GM23338 (cell line): ENCODE data around the gene TENT5C. TPM values are rescaled to one million over a fixed set of nuclear protein-coding genes. Genes with fewer than 3 reads are reported as not detected.

Experiments used
- ATAC-seq: fragments of 200-7000 bp; cut with Tn5 transposase; 3 replicates; pipeline ENCODE4 v1.9.1; 2020
- DNase-seq: peaks from one replicate; pipeline ENCODE4 v3.0.0-alpha.2; 2015; ENCODE audit warnings: low spot score
- H2AFZ ChIP-seq: fragments of 200-600 bp; sonication (generic); 2 replicates; pipeline ENCODE4 v1.8.0; 2016; ENCODE audit warnings: antibody characterized with exemption, mild to moderate bottlenecking, moderate library complexity
- H3F3A ChIP-seq: fragments of 200-600 bp; sonication (generic); replicated peaks from 2 replicates; pipeline ENCODE4 v1.8.0; 2017; ENCODE audit warnings: antibody characterized with exemption, mixed run types, low read depth
- H3K27ac ChIP-seq: fragments of 200-600 bp; sonication (generic); 2 replicates; pipeline ENCODE4 v1.6.1; 2016; ENCODE audit warnings: low read depth
- H3K27me3 ChIP-seq: fragments of 200-600 bp; sonication (generic); 2 replicates; pipeline ENCODE4 v1.8.0; 2016; ENCODE audit warnings: mild to moderate bottlenecking, mixed run types, moderate library complexity; ENCODE audit not compliant: insufficient read depth
- H3K36me3 ChIP-seq: fragments of 200-600 bp; sonication (generic); 2 replicates; pipeline ENCODE4 v1.8.0; 2016; ENCODE audit warnings: mild to moderate bottlenecking; ENCODE audit not compliant: insufficient read depth
- H3K4me1 ChIP-seq: fragments of 200-600 bp; sonication (generic); 2 replicates; pipeline ENCODE4 v1.8.0; 2016; ENCODE audit warnings: mild to moderate bottlenecking, moderate library complexity; ENCODE audit not compliant: insufficient read depth
- H3K4me2 ChIP-seq: fragments of 200-600 bp; sonication (generic); 2 replicates; pipeline ENCODE4 v1.7.1; 2017; ENCODE audit warnings: mixed run types
- H3K4me3 ChIP-seq: fragments of 200-600 bp; sonication (generic); 2 replicates; pipeline ENCODE4 v1.6.1; 2016; ENCODE audit warnings: mixed run types
- H3K79me2 ChIP-seq: fragments of 200-600 bp; sonication (generic); replicated peaks from 2 replicates; pipeline ENCODE4 v1.8.0; 2017; ENCODE audit warnings: mild to moderate bottlenecking; ENCODE audit not compliant: insufficient read depth
- H3K9me2 ChIP-seq: fragments of 200-600 bp; sonication (generic); 2 replicates; pipeline ENCODE4 v1.8.0; 2017; ENCODE audit not compliant: insufficient read depth
- H4K20me1 ChIP-seq: fragments of 200-600 bp; sonication (generic); replicated peaks from 2 replicates; pipeline ENCODE4 v1.8.0; 2017; ENCODE audit warnings: mild to moderate bottlenecking; ENCODE audit not compliant: insufficient read depth
- H3K27ac Mint-ChIP-seq: 2 replicates; pipeline ENCODE4 v1.8.0; 2020; ENCODE audit warnings: inconsistent platforms, mild to moderate bottlenecking, moderate library complexity, mixed read lengths
- H3K27me3 Mint-ChIP-seq: 3 replicates; pipeline ENCODE4 v1.8.0; 2022; ENCODE audit warnings: low read depth, mild to moderate bottlenecking, moderate library complexity, mixed read lengths, inconsistent platforms; ENCODE audit not compliant: insufficient read depth, poor library complexity
- H3K36me3 Mint-ChIP-seq: 3 replicates; pipeline ENCODE4 v1.8.0; 2021; ENCODE audit warnings: low read depth, mild to moderate bottlenecking, inconsistent platforms, moderate library complexity, mixed read lengths
- H3K4me1 Mint-ChIP-seq: 3 replicates; pipeline ENCODE4 v1.8.0; 2020; ENCODE audit warnings: mild to moderate bottlenecking, inconsistent platforms, mixed read lengths
- H3K4me3 Mint-ChIP-seq: 3 replicates; pipeline ENCODE4 v1.8.0; 2021; ENCODE audit warnings: moderate library complexity, mild to moderate bottlenecking, inconsistent platforms, mixed read lengths
- H3K9me3 Mint-ChIP-seq: 3 replicates; pipeline ENCODE4 v1.8.0; 2020; ENCODE audit warnings: moderate library complexity, mild to moderate bottlenecking, inconsistent platforms, mixed read lengths
- CREB1 ChIP-seq: fragments of 250-450 bp; sonication (Bioruptor Pico); IDR thresholded peaks from 2 replicates; pipeline ENCODE4 v1.5.0; 2020; ENCODE audit warnings: low read depth, mild to moderate bottlenecking, moderate library complexity
- JUNB ChIP-seq: IDR thresholded peaks from one replicate; pipeline ENCODE4 v1.6.1; 2016; ENCODE audit warnings: antibody characterized with exemption; ENCODE audit not compliant: unreplicated experiment
- POLR2AphosphoS5 ChIP-seq: IDR thresholded peaks from 2 replicates; pipeline ENCODE4 v1.6.1; 2016; ENCODE audit warnings: antibody characterized with exemption, low read depth
- REST ChIP-seq: IDR thresholded peaks from one replicate; pipeline ENCODE4 v1.6.1; 2018; ENCODE audit warnings: antibody characterized with exemption; ENCODE audit not compliant: unreplicated experiment
- STAT1 ChIP-seq: IDR thresholded peaks from one replicate; pipeline ENCODE4 v1.6.1; 2016; ENCODE audit warnings: antibody characterized with exemption; ENCODE audit not compliant: unreplicated experiment
- ZNF114 ChIP-seq: fragments of 250-450 bp; sonication (Bioruptor Pico); IDR thresholded peaks from 2 replicates; pipeline ENCODE4 v1.5.0; 2020; ENCODE audit warnings: mild to moderate bottlenecking, moderate library complexity
- ZNF331 ChIP-seq: fragments of 250-450 bp; sonication (Bioruptor Pico); IDR thresholded peaks from 2 replicates; pipeline ENCODE4 v1.5.0; 2020; ENCODE audit warnings: low read depth, mild to moderate bottlenecking, moderate library complexity
- polyA plus RNA-seq: library from polyadenylated mRNA; unstranded; fragments of >200 nt; fragmentation: Nextera tagmentation; extraction: Ambion mirVana; gene quantifications from 2 replicates; pipeline ENCODE4 v1.2.1, GENCODE V29; 2016
- total RNA-seq: library from RNA; depleted of rRNA; stranded (reverse); fragments of >200 nt; shearing (Covaris generic); gene quantifications from 2 replicates; pipeline ENCODE4 v1.2.3, GENCODE V29; 2014
- TF ChIP-seq, protein P1 (sequence below): fragments of 250-450 bp; sonication (Bioruptor Pico); IDR thresholded peaks from 2 replicates; pipeline ENCODE4 v1.5.0; 2020; ENCODE audit warnings: mild to moderate bottlenecking, moderate library complexity

The TENT5C gene
- total and polyA plus RNA-seq, 2 experiments from 2014 or later, result 0.23 to 0.80 TPM

DNA sequence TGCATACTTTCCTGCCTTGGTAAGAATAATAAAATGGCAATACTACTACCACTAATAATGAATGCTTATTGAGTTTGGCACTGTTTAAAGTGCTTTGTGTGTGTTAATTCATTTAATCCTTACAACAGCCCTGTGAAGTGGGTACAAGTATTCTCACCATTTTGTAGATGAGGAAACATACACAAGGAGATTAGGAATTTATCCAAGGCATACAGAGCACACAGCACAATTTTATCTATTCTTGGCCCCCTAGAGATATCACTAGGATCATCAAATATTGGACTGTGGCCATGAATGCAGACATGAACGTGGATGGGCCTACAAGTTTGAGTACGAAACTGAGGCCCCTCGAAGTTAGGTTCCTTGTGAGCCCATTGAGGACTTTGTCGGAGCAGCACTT lies 39.5 kb downstream of the TENT5C start:
- TF ChIP-seq ZNF331 (CRISPR knock-in tag) (no peak), REST (no peak), CREB1 (CRISPR knock-in tag) (no peak), JUNB (no peak), ZNF114 (CRISPR knock-in tag) (no peak), POLR2AphosphoS5 (no peak), STAT1 (no peak)
- TF ChIP-seq, protein P1, sequence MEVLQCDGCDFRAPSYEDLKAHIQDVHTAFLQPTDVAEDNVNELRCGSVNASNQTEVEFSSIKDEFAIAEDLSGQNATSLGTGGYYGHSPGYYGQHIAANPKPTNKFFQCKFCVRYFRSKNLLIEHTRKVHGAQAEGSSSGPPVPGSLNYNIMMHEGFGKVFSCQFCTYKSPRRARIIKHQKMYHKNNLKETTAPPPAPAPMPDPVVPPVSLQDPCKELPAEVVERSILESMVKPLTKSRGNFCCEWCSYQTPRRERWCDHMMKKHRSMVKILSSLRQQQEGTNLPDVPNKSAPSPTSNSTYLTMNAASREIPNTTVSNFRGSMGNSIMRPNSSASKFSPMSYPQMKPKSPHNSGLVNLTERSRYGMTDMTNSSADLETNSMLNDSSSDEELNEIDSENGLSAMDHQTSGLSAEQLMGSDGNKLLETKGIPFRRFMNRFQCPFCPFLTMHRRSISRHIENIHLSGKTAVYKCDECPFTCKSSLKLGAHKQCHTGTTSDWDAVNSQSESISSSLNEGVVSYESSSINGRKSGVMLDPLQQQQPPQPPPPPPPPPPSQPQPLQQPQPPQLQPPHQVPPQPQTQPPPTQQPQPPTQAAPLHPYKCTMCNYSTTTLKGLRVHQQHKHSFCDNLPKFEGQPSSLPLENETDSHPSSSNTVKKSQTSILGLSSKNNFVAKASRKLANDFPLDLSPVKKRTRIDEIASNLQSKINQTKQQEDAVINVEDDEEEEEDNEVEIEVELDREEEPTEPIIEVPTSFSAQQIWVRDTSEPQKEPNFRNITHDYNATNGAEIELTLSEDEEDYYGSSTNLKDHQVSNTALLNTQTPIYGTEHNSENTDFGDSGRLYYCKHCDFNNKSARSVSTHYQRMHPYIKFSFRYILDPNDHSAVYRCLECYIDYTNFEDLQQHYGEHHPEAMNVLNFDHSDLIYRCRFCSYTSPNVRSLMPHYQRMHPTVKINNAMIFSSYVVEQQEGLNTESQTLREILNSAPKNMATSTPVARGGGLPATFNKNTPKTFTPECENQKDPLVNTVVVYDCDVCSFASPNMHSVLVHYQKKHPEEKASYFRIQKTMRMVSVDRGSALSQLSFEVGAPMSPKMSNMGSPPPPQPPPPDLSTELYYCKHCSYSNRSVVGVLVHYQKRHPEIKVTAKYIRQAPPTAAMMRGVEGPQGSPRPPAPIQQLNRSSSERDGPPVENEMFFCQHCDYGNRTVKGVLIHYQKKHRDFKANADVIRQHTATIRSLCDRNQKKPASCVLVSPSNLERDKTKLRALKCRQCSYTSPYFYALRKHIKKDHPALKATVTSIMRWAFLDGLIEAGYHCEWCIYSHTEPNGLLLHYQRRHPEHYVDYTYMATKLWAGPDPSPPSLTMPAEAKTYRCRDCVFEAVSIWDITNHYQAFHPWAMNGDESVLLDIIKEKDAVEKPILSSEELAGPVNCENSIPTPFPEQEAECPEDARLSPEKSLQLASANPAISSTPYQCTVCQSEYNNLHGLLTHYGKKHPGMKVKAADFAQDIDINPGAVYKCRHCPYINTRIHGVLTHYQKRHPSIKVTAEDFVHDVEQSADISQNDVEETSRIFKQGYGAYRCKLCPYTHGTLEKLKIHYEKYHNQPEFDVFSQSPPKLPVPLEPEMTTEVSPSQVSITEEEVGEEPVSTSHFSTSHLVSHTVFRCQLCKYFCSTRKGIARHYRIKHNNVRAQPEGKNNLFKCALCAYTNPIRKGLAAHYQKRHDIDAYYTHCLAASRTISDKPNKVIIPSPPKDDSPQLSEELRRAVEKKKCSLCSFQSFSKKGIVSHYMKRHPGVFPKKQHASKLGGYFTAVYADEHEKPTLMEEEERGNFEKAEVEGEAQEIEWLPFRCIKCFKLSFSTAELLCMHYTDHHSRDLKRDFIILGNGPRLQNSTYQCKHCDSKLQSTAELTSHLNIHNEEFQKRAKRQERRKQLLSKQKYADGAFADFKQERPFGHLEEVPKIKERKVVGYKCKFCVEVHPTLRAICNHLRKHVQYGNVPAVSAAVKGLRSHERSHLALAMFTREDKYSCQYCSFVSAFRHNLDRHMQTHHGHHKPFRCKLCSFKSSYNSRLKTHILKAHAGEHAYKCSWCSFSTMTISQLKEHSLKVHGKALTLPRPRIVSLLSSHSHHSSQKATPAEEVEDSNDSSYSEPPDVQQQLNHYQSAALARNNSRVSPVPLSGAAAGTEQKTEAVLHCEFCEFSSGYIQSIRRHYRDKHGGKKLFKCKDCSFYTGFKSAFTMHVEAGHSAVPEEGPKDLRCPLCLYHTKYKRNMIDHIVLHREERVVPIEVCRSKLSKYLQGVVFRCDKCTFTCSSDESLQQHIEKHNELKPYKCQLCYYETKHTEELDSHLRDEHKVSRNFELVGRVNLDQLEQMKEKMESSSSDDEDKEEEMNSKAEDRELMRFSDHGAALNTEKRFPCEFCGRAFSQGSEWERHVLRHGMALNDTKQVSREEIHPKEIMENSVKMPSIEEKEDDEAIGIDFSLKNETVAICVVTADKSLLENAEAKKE (CRISPR knock-in tag), result no peak
- Mint-ChIP-seq H3K9me3 (no peaks in the 10 kb centered on the region), H3K4me3 (no peak overlapping the region), H3K27me3 (no peaks in the 10 kb centered on the region), H3K27ac (no peak overlapping the region), H3K36me3 (no peaks in the 10 kb centered on the region), H3K4me1 (peaks cover 4% of the 10 kb centered on the region; the same call in 2 of the 3 replicates)
- no peak overlapping the region for H3K4me2 ChIP-seq
- H3K27ac ChIP-seq, result no peak overlapping the region
- H3K27me3 ChIP-seq, result no peaks in the 10 kb centered on the region
- no peak overlapping the region for H2AFZ ChIP-seq
- DNase-seq (no peak), ATAC-seq (no peak)
- no peaks in the 10 kb centered on the region for H3K4me1 ChIP-seq
- H3K9me2 ChIP-seq, result peaks cover 12% of the 10 kb centered on the region
- no peaks in the 10 kb centered on the region for H3K36me3 ChIP-seq
- no peak overlapping the region for H3K4me3 ChIP-seq
- no peaks in the 10 kb centered on the region for H4K20me1 ChIP-seq
- no peaks in the 10 kb centered on the region for H3K79me2 ChIP-seq
- no peaks in the 10 kb centered on the region for H3F3A ChIP-seq
